Measurements from ENCODE around the gene ADRA2A.

Gene ADRA2A
- total RNA-seq, result 0 to 0.05 (median 0) reads per million in 3 experiments

- no peak for DNase-seq
These were observed at the start of gene ADRA2A for GRCh38 chr10:111076682-111077478. Gene ADRA2A, plus strand, starts transcription at chr10:111077029. Its CDS starts 968 bp downstream, at chr10:111077997.

- no peak for DNase-seq
These were observed 46.6 kb upstream of the ADRA2A start for GRCh38 chr10:111030042-111030750.

DNA sequence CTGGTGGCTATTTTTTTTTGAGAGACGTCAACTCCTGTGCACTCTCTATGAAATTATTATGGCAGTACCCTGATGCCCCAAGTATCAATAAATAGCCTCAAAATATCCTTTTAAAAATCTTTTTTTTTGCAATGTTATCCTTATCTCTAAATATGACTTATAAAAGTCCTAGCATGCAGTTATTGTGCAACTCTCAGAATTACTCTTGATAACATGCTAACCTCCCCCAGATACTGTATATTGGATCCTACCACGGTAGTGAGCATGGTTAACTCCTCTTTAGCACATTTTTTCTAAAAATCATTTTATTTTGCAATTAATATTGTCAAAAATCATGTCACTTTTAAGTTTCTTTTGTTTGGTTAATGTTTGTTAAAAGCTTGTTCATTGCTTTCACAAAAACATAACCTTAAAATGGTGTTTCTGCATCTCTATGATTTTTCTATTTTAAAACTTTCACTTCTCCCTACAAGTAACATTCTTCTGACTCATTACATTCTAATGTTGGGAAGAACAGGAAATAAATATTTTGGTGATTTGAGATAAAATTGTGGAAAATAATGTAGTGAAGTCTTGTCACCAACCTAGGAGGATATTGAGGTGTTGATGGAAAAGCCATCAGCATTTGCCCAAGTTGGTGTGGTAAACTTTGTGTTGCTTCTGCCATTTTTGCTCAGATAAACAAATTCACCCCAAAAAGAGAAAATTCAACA is 42.1 kb upstream of the ADRA2A start:
- DNase-seq, result no peak

DNA sequence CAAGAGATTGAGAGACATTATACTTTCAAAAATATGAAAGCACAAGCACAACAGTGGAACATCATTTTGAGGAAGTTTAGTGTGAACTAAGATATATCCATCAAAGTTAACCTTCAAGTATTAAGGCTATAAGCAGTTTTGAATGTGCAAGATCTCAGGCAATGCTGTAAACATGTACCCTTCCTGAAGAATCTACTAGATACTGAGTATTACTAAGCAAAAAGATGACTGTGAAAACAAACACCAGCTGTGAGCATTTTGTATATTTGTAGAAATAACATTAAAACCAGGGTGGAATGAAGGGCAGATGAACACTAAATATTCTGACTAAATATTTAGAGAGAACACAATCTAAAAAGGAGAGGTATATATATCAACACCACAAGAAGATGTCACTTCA is 41.3 kb upstream of the ADRA2A start:
- no peak for DNase-seq

DNA sequence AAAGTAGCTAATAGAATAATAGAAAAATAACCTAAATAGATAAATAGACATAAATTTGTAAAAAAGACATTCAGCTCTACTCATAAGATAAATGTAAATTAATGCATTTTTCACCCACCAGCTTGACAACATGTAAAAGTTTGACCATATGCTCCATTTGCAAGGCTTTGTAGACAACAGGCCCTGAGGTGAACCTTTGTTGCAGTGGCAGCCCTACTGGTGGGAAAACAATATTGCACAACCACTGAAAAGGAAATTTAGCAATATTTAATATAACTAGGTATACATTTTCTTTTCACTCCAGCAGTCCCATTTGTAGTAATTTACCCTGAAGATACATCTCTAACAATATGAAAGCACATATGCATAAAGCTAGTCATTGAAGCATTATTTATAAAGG is 39.0 kb upstream of the ADRA2A start:
- no peak for DNase-seq

GRCh38 chr10:111039522-111039921 is 37.3 kb upstream of the ADRA2A start:
- no peak for DNase-seq

- DNase-seq, result no peak
These were observed 19.8 kb upstream of the ADRA2A start for GRCh38 chr10:111057006-111057405.

GRCh38 chr10:111063471-111063870 is 13.4 kb upstream of the ADRA2A start:
- no peak for DNase-seq

- no peak for DNase-seq
These were observed 4.6 kb upstream of the ADRA2A start for GRCh38 chr10:111072232-111072631.

DNA sequence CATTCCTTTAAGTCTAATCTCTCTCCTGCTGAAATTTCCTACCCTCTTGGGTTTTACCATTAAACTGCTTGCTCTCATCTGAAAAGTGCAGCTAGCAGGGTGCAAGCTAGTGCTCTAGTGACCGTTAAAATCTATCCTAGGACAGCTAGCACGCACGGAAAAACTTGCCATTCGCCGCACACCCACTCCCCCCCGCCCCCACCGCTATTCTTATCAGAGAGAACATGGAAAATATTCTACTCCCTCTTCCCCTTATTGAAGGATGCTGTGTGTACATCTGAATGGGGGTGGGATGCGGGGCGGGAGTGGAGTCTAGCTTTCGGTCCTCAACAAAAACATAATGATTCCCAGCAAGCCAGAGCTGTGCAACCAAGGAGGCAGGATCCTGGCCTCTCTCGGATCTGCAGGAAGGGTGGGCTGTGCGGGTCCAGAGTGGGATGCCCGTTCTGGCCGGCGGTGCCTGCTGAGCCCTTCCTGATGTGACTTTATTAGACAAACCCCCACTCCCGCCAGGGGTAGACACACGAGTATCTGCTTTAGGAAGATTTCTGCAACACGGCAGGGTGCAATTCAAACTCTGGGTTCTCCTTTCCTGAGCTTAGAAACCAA is 1.1 kb upstream of the ADRA2A start:
- DNase-seq, result no peak

DNA sequence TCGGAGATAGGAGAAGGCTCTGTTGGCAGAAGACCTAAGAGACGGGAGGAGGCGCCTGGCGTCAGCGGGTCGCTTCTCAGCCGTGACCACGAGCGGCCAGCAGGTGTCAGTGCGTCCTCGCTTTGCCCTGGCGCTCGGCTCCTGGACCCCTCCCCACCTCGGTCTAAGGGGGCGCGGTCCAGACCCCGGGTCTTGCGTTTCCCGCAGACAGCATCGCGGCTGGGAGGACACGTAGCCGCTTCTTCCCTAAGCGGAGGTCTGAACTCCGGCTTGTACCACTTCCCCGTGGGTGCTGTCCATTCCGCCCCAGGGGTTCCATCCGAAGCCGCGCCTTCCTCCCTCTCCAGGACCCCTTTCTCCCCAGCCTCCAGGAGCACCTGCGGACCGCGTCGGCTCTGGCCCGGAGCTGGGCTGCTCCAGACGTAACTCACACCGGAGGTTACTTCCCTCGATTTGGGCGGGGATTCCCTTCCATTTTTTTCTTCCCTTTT is 593 bp upstream of the ADRA2A start:
- DNase-seq, result peak; percentile 18

- no peak for DNase-seq
These were observed 603 bp downstream of the ADRA2A start for GRCh38 chr10:111077479-111077784.

GRCh38 chr10:111077785-111078504 is 1.1 kb downstream of the ADRA2A start:
- no peak for DNase-seq

GRCh38 chr10:111078505-111079185 is 1.8 kb downstream of the ADRA2A start:
- DNase-seq, result no peak

DNA sequence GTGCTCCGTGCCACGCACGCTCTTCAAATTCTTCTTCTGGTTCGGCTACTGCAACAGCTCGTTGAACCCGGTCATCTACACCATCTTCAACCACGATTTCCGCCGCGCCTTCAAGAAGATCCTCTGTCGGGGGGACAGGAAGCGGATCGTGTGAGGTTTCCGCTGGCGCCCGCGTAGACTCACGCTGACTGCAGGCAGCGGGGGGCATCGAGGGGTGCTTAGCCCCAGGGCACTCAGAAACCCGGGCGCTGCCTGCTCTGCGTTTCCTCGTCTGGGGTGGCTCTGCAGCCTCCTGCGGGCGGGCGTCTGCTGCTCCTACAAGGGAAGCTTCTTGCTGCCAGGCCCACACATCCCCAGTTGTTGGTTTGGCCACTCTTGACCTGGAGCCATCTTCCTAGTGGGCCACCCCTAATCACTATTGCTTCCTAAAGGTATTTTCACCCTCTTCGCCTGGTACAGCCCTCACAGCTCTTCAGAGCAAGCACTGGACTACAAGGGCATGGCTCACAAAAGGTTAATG is 2.5 kb downstream of the ADRA2A start:
- no peak for DNase-seq

- DNase-seq, result no peak
These were observed 3.0 kb downstream of the ADRA2A start for GRCh38 chr10:111079781-111080180.

GRCh38 chr10:111080224-111080623 is 3.4 kb downstream of the ADRA2A start:
- no peak for DNase-seq

DNA sequence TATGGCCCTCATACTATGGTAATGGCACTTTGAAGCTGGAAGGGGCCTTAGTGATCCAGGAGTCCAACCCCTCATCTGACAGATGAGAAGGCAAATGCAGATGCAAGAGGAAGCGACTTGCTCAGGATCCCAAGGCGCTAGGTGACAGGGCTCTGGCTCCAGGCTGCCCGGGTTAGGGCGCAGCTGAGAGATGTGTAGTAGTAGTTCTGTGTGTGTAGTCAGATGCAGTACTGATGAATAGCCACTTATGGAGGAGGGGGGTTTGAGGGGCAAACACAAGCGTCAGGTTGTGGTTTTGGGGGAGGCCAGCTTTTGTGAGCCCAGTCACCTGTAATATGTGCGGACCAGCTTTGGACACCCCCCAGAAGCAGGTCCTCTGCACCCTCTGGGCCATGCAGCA is 4.8 kb downstream of the ADRA2A start:
- DNase-seq, result no peak

GRCh38 chr10:111082102-111082975 is 5.5 kb downstream of the ADRA2A start:
- no peak for DNase-seq
